Panc1 (cell line): Measurements from ENCODE around the gene SND1.

Source experiments
- POLR2AphosphoS5 ChIP-seq: IDR thresholded peaks from 2 replicates; pipeline ENCODE4 v1.6.1; 2012; ENCODE audit warnings: mild to moderate bottlenecking, low read depth, low read length, moderate library complexity
- SIN3A ChIP-seq: IDR thresholded peaks from 2 replicates; pipeline ENCODE4 v1.6.1; 2012; ENCODE audit warnings: low read depth, mild to moderate bottlenecking, low read length, moderate library complexity, borderline replicate concordance; ENCODE audit not compliant: insufficient read depth
- TF ChIP-seq, protein P1 (sequence below): fragments of 450-650 bp; IDR thresholded peaks from 2 replicates; pipeline ENCODE4 v1.5.1; 2017; ENCODE audit warnings: mild to moderate bottlenecking
- TF ChIP-seq, protein P2 (sequence below), 2 experiments: IDR thresholded peaks; 2 replicates each; pipeline ENCODE4 v1.6.1; 2011 to 2012; ENCODE audit warnings: low read depth in 2 of 2, control low read depth in 1 of 2, low read length in 1 of 2, mild to moderate bottlenecking in 1 of 2, moderate library complexity in 1 of 2; ENCODE audit not compliant: insufficient read depth in 1 of 2

DNA sequence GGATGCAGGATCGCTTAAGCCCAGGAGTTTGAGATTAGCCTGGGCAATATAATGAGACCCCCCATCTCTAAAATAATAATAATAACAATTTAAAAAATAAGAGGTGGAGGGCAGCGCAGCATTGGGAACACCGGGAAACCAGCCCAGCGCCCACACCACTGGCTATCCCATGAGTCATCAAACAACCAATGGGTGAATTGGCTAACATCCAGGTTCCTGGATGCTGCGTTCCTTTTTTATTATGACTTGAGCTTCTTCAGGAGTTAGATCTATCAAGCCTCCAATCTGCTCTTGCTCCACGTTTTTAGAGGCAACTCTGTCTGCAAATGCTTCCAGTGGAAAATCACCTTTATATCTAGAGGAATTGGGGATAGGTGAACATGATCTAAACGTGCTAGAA is 389.2 kb downstream of the SND1 start:
- TF ChIP-seq, protein P1, sequence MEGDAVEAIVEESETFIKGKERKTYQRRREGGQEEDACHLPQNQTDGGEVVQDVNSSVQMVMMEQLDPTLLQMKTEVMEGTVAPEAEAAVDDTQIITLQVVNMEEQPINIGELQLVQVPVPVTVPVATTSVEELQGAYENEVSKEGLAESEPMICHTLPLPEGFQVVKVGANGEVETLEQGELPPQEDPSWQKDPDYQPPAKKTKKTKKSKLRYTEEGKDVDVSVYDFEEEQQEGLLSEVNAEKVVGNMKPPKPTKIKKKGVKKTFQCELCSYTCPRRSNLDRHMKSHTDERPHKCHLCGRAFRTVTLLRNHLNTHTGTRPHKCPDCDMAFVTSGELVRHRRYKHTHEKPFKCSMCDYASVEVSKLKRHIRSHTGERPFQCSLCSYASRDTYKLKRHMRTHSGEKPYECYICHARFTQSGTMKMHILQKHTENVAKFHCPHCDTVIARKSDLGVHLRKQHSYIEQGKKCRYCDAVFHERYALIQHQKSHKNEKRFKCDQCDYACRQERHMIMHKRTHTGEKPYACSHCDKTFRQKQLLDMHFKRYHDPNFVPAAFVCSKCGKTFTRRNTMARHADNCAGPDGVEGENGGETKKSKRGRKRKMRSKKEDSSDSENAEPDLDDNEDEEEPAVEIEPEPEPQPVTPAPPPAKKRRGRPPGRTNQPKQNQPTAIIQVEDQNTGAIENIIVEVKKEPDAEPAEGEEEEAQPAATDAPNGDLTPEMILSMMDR = no peak
- TF ChIP-seq POLR2AphosphoS5 = no peak
- no peak for TF ChIP-seq SIN3A
- TF ChIP-seq, protein P2, sequence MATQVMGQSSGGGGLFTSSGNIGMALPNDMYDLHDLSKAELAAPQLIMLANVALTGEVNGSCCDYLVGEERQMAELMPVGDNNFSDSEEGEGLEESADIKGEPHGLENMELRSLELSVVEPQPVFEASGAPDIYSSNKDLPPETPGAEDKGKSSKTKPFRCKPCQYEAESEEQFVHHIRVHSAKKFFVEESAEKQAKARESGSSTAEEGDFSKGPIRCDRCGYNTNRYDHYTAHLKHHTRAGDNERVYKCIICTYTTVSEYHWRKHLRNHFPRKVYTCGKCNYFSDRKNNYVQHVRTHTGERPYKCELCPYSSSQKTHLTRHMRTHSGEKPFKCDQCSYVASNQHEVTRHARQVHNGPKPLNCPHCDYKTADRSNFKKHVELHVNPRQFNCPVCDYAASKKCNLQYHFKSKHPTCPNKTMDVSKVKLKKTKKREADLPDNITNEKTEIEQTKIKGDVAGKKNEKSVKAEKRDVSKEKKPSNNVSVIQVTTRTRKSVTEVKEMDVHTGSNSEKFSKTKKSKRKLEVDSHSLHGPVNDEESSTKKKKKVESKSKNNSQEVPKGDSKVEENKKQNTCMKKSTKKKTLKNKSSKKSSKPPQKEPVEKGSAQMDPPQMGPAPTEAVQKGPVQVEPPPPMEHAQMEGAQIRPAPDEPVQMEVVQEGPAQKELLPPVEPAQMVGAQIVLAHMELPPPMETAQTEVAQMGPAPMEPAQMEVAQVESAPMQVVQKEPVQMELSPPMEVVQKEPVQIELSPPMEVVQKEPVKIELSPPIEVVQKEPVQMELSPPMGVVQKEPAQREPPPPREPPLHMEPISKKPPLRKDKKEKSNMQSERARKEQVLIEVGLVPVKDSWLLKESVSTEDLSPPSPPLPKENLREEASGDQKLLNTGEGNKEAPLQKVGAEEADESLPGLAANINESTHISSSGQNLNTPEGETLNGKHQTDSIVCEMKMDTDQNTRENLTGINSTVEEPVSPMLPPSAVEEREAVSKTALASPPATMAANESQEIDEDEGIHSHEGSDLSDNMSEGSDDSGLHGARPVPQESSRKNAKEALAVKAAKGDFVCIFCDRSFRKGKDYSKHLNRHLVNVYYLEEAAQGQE (IDR thresholded peaks at IDR 0.05; ENCODE audit: insufficient read depth in 1 of 2, low read depth in 2 of 2, low read length in 1 of 2) = no peak
